Activated CD8-positive, alpha-beta T cell treated with anti-CD3 and anti-CD28 coated beads, Interleukin-2, amount 10 ng/mL, durations not matched to agents 7 days and 5 days (primary cell): Measurements from ENCODE around the gene MCRS1. TPM values are rescaled to one million over a fixed set of nuclear protein-coding genes. Genes with fewer than 3 reads are reported as not detected.

ENCODE experiments used
- ATAC-seq: fragments of 150-1000 bp; cut with Tn5 transposase; one replicate; pipeline ENCODE4 v1.10.0; 2021; ENCODE audit warnings: moderate library complexity
- CTCF ChIA-PET: fragments of 350-600 bp; sonication (Branson Sonifier 250); formaldehyde crosslinking; loops from one replicate; lab custom pipeline; 2021; ENCODE audit warnings: antibody characterized with exemption; lab: Charles Lee
- POLR2A ChIA-PET: fragments of 350-600 bp; sonication (Branson Sonifier 250); formaldehyde crosslinking; loops from one replicate; lab custom pipeline; 2021; ENCODE audit warnings: antibody characterized with exemption; lab: Charles Lee
- DNase-seq: peaks from one replicate; pipeline ENCODE4 v3.0.0-alpha.2; 2020
- H3K27ac Mint-ChIP-seq: one replicate; pipeline ENCODE4 v1.8.0; 2021; ENCODE audit warnings: mild to moderate bottlenecking, mixed read lengths
- H3K27me3 Mint-ChIP-seq: one replicate; pipeline ENCODE4 v1.8.0; 2021; ENCODE audit warnings: low read depth, mixed read lengths
- H3K36me3 Mint-ChIP-seq: one replicate; pipeline ENCODE4 v1.8.0; 2021; ENCODE audit warnings: low read depth, mixed read lengths
- H3K4me1 Mint-ChIP-seq: one replicate; pipeline ENCODE4 v1.8.0; 2021; ENCODE audit warnings: low read depth, mixed read lengths
- H3K4me3 Mint-ChIP-seq: one replicate; pipeline ENCODE4 v1.8.0; 2021; ENCODE audit warnings: mild to moderate bottlenecking, mixed read lengths
- H3K9me3 Mint-ChIP-seq: one replicate; pipeline ENCODE4 v1.8.0; 2022; ENCODE audit warnings: mixed read lengths; ENCODE audit not compliant: insufficient read depth
- total RNA-seq, 2 experiments: library from RNA; stranded (reverse); gene quantifications; one replicate each; pipeline ENCODE4 v1.2.3, GENCODE V29; 2021

Gene MCRS1
- total RNA-seq, 2 experiments from 2014 or later = 85.9 to 86.1 TPM

DNA sequence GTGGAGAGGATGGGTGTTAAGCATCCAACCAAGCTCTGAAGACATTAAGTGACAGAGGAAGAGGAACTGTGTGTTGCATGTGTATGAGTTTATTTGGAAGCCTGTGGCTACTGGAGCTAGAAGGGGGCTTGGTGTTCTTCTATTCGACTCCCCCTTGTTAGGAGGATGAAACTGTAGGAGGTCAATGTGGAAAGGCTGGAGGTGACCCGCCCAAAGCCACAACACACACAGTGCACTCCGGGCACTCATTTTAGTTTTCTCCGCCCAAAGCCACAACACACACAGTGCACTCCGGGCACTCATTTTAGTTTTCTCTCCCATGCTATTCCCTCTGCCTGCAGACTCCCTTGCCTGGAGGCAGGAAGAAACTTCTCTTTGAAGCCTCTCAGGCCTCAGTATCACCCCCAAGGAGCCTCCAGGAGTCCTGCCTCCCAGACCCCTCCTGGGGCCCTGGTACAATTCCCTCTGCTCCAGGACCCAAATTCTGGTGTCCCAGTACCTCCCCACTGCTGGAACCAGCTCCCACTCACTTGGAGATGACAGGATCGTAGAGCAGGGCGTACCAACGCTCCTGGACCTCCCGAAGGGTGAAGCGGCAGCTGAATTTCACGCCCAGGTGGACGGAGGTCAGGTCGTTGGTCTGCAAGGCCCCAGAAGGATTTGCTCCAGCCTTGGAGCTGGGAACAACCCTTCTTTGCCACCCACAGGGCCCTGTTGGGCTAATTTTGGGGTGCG is 3.8 kb downstream of the MCRS1 start:
- ATAC-seq = no peak
- no peaks in the 10 kb centered on the region for H3K9me3 Mint-ChIP-seq
- H3K27me3 Mint-ChIP-seq = no peaks in the 10 kb centered on the region
- peak overlapping the region; percentile 81 for H3K27ac Mint-ChIP-seq
- peaks cover 80% of the 10 kb centered on the region for H3K4me1 Mint-ChIP-seq
- ChIA-PET POLR2A (interaction anchor here (1.0 to 1.4 kb wide), 3 partner anchors 8 to 59 kb away, joined by 3 to 4 read pairs (median 3); partner anchors contain the start of genes KCNH3 and PRPF40B), CTCF (interaction anchor here (0.9 to 5.3 kb wide), 7 partner anchors 9 to 275 kb away, joined by 3 to 41 read pairs (median 3); partner anchors contain the start of genes DNAJC22 and PRPF40B)
- H3K4me3 Mint-ChIP-seq = peak overlapping the region; percentile 62
- peaks cover 53% of the 10 kb centered on the region for H3K36me3 Mint-ChIP-seq
- DNase-seq = no peak

- peak overlapping the region; percentile 76 for H3K27ac Mint-ChIP-seq
- CTCF ChIA-PET = interaction anchor here (4.2 to 5.3 kb wide), 2 partner anchors 10 to 18 kb away, joined by 21 to 41 read pairs; no protein-coding TSS in a partner anchor
- DNase-seq (no peak), ATAC-seq (no peak)
- no peaks in the 10 kb centered on the region for H3K9me3 Mint-ChIP-seq
- peaks cover 72% of the 10 kb centered on the region for H3K4me1 Mint-ChIP-seq
- H3K36me3 Mint-ChIP-seq = peaks cover 59% of the 10 kb centered on the region
- no peaks in the 10 kb centered on the region for H3K27me3 Mint-ChIP-seq
- H3K4me3 Mint-ChIP-seq = no peak overlapping the region
- POLR2A ChIA-PET = interaction anchor here (1.2 kb wide), 1 partner anchor 196 kb away, joined by 3 read pairs; the partner anchor contains the start of gene SPATS2
These were observed 5.1 kb downstream of the MCRS1 start for GRCh38 chr12:49562831-49563230.

DNA sequence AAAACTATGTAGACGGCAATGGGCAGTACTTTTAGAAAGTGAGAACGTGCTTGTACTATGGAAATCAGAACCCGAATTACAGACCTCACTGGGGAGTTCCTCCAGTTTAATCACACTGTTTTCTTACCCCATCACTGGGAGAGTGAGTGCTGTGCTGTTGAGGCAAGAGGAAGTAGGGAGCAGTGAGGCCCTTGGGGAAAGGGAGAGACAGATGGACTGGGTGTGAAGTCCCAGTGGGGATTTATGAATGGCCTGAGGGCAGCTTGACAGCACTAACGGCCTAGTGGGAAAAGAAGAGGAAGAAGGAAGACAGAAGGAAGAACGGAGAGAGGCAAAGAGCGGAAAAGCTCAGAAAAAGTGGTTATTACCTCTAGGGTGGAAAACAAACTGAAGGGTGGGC is 5.7 kb downstream of the MCRS1 start:
- no peaks in the 10 kb centered on the region for H3K27me3 Mint-ChIP-seq
- H3K4me1 Mint-ChIP-seq = peaks cover 70% of the 10 kb centered on the region
- ChIA-PET CTCF (interaction anchor here (1.7 to 5.3 kb wide), 3 partner anchors 9 to 61 kb away, joined by 6 to 41 read pairs (median 21); partner anchors contain the start of gene PRPF40B), POLR2A (interaction anchor here (1.2 to 1.3 kb wide), 2 partner anchors 195 kb away, joined by 3 to 5 read pairs; partner anchors contain the start of gene SPATS2)
- no peak overlapping the region for H3K4me3 Mint-ChIP-seq
- no peak for DNase-seq
- no peak overlapping the region for H3K27ac Mint-ChIP-seq
- H3K36me3 Mint-ChIP-seq = peaks cover 59% of the 10 kb centered on the region
- no peak for ATAC-seq
- no peaks in the 10 kb centered on the region for H3K9me3 Mint-ChIP-seq

DNA sequence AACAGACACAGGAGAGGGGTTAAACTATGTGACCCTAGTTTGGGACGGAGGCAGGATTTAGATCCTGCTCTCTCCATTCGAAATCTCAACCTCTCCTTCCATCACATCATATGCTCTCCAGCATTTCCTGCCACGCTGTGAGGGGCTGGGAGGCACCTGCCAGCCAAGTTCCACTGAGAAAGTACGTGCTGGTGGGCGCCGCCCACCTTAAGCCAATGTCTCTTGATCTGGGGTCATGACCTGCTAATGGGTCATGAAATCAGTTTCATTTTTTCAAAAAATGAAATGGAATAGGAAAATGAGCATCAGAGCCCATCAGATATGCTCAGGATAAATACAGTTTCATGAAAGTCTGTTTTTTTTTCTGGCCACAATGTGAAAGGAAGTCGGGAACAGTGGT is 7.2 kb downstream of the MCRS1 start:
- Mint-ChIP-seq H3K4me3 (peak overlapping the region; percentile 9), H3K4me1 (peaks cover 60% of the 10 kb centered on the region), H3K27me3 (no peaks in the 10 kb centered on the region), H3K36me3 (peaks cover 66% of the 10 kb centered on the region), H3K27ac (peak overlapping the region; percentile 69), H3K9me3 (no peaks in the 10 kb centered on the region)
- DNase-seq = no peak
- no peak for ATAC-seq
- ChIA-PET POLR2A (interaction anchor here (0.6 to 1.3 kb wide), 3 partner anchors 33 to 372 kb away, joined by 3 to 5 read pairs (median 3); partner anchors contain the start of genes SPATS2 and TUBA1A), CTCF (interaction anchor here (0.8 to 5.3 kb wide), 6 partner anchors 8 to 213 kb away, joined by 3 to 41 read pairs (median 5); no protein-coding TSS in a partner anchor)

GRCh38 chr12:49559011-49559675 is 8.8 kb downstream of the MCRS1 start:
- no peaks in the 10 kb centered on the region for H3K9me3 Mint-ChIP-seq
- no peak overlapping the region for H3K4me3 Mint-ChIP-seq
- no peaks in the 10 kb centered on the region for H3K27me3 Mint-ChIP-seq
- H3K27ac Mint-ChIP-seq = no peak overlapping the region
- H3K36me3 Mint-ChIP-seq = peaks cover 54% of the 10 kb centered on the region
- ATAC-seq = no peak
- no peak for DNase-seq
- POLR2A ChIA-PET = no interaction called here
- CTCF ChIA-PET = interaction anchor here (1.9 to 3.0 kb wide), 2 partner anchors 201 to 212 kb away, joined by 6 to 8 read pairs; no protein-coding TSS in a partner anchor
- H3K4me1 Mint-ChIP-seq = peaks cover 44% of the 10 kb centered on the region

- ATAC-seq (no peak), DNase-seq (no peak)
- ChIA-PET CTCF (interaction anchor here (1.9 to 2.2 kb wide), 2 partner anchors 22 to 201 kb away, joined by 6 read pairs; no protein-coding TSS in a partner anchor), POLR2A (no interaction called here)
- Mint-ChIP-seq H3K27ac (no peak overlapping the region), H3K36me3 (peaks cover 48% of the 10 kb centered on the region), H3K4me3 (no peak overlapping the region), H3K9me3 (no peaks in the 10 kb centered on the region), H3K4me1 (peaks cover 40% of the 10 kb centered on the region), H3K27me3 (no peaks in the 10 kb centered on the region)
These were observed 9.4 kb downstream of the MCRS1 start for GRCh38 chr12:49558526-49558925.

DNA sequence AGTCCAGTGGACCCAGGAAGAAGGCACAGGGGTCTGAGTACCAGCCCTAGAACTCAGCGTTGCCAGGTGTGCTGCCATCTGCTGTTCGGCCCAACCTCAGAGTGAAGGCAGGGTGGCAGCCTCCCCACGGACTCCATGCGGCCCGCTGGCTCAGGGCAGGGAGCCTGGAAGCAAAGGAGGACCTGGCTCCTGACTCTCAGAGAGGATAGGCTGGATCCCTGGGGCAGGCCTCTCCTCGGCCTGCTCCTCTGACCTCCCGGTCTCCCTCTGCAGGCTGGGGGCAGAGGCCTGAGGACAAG is 10.1 kb downstream of the MCRS1 start:
- DNase-seq = no peak
- no peaks in the 10 kb centered on the region for H3K9me3 Mint-ChIP-seq

GRCh38 chr12:49557187-49557916 is 10.6 kb downstream of the MCRS1 start:
- DNase-seq = no peak
- Mint-ChIP-seq H3K27me3 (no peaks in the 10 kb centered on the region), H3K4me3 (no peak overlapping the region), H3K36me3 (peaks cover 38% of the 10 kb centered on the region), H3K4me1 (peaks cover 33% of the 10 kb centered on the region), H3K27ac (no peak overlapping the region), H3K9me3 (no peaks in the 10 kb centered on the region)
- ChIA-PET POLR2A (interaction anchor here (0.6 to 1.5 kb wide), 2 partner anchors 7 to 19 kb away, joined by 3 read pairs; partner anchors contain the start of gene KCNH3), CTCF (interaction anchor here (2.2 kb wide), 1 partner anchor 23 kb away, joined by 6 read pairs; no protein-coding TSS in a partner anchor)
- ATAC-seq = no peak

More for the DNA sequence above, 10.1 kb downstream of the MCRS1 start:
- Mint-ChIP-seq H3K36me3 (peaks cover 43% of the 10 kb centered on the region), H3K4me1 (peaks cover 37% of the 10 kb centered on the region), H3K27ac (no peak overlapping the region), H3K27me3 (no peaks in the 10 kb centered on the region), H3K4me3 (no peak overlapping the region)
- ChIA-PET POLR2A (no interaction called here), CTCF (interaction anchor here (2.2 kb wide), 1 partner anchor 22 kb away, joined by 6 read pairs; no protein-coding TSS in a partner anchor)
- no peak for ATAC-seq

DNA sequence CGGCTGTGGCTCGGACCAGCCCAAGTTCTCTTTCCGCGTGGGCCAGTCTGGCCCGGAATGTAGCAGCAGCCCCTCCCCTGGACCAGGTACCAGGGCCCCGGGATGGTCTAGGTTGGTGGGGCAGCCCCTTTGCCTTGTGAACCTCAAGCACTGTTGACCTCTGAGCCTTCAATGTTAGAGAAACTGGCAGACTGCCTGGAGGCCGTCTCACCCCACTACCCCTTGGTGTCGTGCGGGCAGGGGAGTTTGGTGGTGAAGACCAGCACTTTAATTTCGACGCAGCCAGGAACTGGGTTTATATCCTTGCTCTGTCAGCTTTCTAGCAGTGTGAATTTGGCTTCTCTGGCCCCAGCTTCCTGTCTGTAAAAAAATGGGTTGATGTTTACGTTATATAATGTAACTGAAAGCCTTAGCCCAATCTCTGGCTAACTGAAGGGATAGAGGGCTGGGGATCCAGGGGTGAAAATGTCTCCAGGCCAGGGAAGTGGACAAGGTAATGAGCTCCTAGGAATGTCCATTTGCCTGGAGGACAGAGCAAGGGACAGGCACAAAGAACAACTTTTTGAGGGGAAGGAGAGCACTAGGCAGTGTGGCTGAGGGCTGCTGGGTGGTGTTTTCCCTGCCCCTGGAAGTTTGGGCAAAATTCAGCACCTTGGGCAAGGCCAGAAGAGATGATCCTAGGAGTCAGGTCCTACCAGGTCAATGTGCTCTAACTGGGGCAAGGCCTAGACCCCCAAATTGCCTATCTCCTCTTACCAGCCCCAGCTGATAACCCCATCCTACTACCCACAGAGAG is 11.4 kb downstream of the MCRS1 start:
- peak overlapping the region; percentile 70 for H3K27ac Mint-ChIP-seq
- peaks cover 32% of the 10 kb centered on the region for H3K36me3 Mint-ChIP-seq
- ChIA-PET CTCF (interaction anchor here (2.2 kb wide), 1 partner anchor 23 kb away, joined by 6 read pairs; no protein-coding TSS in a partner anchor), POLR2A (interaction anchor here (0.6 to 1.5 kb wide), 2 partner anchors 8 to 18 kb away, joined by 3 read pairs; partner anchors contain the start of gene KCNH3)
- no peak overlapping the region for H3K4me3 Mint-ChIP-seq
- no peak for DNase-seq
- no peak for ATAC-seq
- H3K4me1 Mint-ChIP-seq = peaks cover 25% of the 10 kb centered on the region
- H3K27me3 Mint-ChIP-seq = no peaks in the 10 kb centered on the region
- no peaks in the 10 kb centered on the region for H3K9me3 Mint-ChIP-seq

DNA sequence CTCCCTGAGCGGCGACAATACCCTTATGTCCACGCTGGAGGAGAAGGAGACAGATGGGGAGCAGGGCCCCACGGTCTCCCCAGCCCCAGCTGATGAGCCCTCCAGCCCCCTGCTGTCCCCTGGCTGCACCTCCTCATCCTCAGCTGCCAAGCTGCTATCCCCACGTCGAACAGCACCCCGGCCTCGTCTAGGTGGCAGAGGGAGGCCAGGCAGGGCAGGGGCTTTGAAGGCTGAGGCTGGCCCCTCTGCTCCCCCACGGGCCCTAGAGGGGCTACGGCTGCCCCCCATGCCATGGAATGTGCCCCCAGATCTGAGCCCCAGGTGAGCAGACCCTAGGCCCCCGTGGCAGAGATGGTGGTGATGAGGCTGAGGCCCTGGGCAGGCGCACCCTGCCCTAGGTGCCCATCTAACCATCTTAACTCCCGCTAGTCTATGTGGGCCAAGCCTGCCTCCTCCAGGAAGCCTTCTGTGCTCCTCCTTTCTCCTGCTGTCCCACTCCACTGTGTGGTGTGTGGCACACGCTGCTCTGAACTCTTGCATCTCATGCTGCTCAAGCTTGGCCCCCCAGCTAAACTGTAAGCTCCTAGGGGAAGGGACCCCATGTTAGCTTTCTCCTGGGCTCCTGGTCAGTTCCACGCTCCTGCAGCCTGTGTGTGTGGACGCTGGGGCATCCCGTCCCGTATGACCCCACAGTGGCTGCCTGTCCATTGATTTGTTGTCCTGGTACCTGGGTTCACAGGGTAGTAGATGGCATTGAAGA is 12.1 kb downstream of the MCRS1 start:
- H3K4me3 Mint-ChIP-seq = no peak overlapping the region
- H3K9me3 Mint-ChIP-seq = no peaks in the 10 kb centered on the region
- no peak overlapping the region for H3K27ac Mint-ChIP-seq
- POLR2A ChIA-PET = interaction anchor here (1.5 kb wide), 2 partner anchors 9 to 186 kb away, joined by 3 to 4 read pairs; partner anchors contain the start of gene TMBIM6
- CTCF ChIA-PET = no interaction called here
- H3K36me3 Mint-ChIP-seq = peaks cover 30% of the 10 kb centered on the region
- H3K4me1 Mint-ChIP-seq = peaks cover 17% of the 10 kb centered on the region
- DNase-seq (no peak), ATAC-seq (no peak)
- H3K27me3 Mint-ChIP-seq = no peaks in the 10 kb centered on the region
